Erythroblast (primary cell): ENCODE measurements around the gene IP6K3.
A peak's percentile ranks its signal among the peaks of the same experiment; 100 is the strongest.

Source experiments
- DNase-seq, 2 experiments: peaks; one replicate each; lab custom pipeline; 2025; lab: John Stamatoyannopoulos, UW
- GATA1 ChIP-seq: IDR thresholded peaks from 2 replicates; pipeline ENCODE4 v1.6.1; 2011; ENCODE audit warnings: low read depth, mild to moderate bottlenecking, control low read depth, low read length, moderate library complexity
- POLR2A ChIP-seq: IDR thresholded peaks from 2 replicates; pipeline ENCODE4 v1.6.1; 2011; ENCODE audit warnings: mild to moderate bottlenecking, low read length

The IP6K3 gene

DNA sequence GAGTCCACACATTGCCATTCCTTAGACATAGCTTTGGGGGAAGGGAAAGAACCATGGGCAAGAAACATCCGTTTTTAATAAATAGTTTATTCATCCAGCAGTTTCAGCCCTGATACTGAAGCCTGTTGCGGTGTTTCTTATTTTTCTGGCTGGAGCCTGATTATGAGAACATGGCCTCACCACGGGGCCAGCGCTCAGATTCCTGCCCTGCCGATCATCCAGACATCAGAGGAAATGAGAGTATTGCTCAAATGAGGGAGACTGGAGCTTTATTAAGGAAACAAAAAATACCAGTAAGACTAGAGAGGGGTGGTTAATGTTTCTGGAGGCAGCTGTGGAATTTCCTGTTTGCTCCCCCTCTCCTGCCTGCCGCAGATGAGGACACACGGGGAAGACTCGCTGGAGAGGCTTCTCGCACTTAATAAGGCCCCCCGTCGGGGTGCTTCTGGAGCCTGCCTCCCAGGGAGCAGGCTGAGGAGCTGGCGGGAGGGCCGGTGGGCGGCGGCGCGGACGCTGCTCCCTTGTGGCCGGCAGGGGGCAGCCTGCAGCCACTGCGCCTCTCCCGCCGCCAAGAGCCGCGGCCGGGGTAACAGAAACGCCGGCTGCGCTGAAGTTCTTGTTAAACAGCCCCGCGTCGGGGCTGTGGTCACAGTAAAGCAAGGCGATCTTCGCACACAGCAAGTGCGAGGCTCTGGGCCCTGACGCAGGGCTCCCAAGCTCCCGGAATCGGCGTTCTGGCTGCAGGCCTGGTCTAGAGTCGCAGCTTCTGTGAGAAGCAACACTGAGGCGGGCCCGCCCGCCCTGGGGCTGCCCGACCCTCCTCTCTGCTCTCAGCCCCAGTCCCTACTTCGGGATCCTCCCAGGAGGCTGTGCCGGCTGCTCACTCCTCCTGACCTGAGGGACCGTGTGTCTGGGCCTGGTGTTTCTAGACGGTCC is 24.7 kb upstream of the IP6K3 start:
- TF ChIP-seq POLR2A (no peak), GATA1 (no peak)
- peak; percentile 76 to 83 for DNase-seq

DNA sequence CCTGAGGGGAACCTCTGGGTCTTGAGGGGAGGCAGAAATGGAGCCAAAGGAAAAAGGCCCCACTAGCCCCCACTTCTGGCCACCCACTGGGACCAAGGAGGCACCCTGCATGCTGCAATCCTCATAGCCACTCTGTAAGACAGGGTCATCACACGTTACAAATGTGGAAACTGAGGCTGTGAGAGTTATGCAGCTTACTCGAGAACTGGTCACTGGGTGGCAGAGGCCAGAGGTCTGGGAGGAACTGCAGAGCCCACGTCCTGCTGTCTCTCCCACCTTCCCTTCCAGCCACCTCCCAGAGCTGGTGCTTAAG is 24.1 kb upstream of the IP6K3 start:
- TF ChIP-seq POLR2A (no peak), GATA1 (no peak)
- no peak for DNase-seq

DNA sequence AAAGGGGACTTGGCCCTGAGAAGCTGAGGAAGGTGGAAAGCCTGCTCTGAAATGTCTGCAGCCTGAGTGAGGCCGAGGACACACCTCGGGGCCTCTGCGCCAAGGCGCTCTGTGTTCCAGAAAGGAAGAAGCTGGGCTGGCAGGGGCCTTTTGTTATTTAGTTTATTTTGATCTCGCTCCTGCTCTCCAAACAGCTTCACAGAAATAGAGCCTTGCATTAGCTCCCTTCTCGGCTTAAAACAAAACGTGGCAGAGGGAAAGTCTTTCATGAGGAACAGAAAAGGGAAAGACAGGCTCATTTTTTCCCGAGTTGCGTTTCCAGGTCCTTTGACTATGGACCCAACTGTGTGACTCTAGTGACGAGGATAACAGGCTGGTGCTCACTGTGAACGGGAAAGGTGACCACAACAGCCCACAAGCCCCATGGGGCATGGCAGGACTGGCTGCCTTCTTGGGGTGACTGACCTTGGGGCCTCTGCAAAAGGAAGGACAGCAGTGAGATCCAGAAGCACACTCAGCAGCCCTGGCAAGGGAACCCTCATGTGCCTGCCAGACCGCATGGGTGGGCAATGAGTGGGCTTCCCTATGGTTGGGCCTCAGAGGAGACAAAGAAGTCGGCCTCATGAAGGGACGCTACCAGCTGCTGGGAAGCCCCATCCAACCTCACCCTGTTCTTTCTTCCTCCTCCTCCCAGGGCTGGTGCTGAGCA is 23.6 kb upstream of the IP6K3 start:
- peak; percentile 27 for TF ChIP-seq POLR2A
- TF ChIP-seq GATA1 = no peak
- no peak for DNase-seq

DNA sequence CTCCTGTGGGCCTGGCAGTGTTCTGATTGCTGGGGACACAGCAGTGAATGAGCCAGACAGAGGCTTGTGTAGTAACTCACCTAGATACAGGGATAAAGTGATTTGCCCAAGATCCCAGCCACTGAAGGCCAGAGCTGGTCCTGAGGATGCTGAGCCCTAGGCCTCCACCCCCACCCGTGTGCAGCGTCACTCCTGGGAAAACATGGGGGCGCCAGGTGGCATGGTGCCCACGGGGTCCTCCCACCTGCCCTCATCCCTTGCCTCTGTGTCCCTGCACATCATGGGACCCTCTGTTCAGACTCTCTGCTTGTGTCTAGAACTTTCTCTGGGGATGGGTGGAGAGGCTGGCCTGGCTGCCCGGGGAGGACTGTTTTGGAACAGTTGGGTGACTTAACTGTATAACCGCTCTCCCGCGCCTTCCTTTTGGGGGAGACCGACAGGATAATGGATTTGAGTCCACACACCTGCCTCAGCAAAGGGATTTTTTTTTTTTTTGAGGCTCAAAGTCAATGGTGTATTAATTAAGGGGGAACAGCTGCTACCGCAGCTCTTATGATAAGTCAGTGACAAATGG is 22.6 kb upstream of the IP6K3 start:
- TF ChIP-seq GATA1 = no peak
- no peak for TF ChIP-seq POLR2A
- no peak for DNase-seq

DNA sequence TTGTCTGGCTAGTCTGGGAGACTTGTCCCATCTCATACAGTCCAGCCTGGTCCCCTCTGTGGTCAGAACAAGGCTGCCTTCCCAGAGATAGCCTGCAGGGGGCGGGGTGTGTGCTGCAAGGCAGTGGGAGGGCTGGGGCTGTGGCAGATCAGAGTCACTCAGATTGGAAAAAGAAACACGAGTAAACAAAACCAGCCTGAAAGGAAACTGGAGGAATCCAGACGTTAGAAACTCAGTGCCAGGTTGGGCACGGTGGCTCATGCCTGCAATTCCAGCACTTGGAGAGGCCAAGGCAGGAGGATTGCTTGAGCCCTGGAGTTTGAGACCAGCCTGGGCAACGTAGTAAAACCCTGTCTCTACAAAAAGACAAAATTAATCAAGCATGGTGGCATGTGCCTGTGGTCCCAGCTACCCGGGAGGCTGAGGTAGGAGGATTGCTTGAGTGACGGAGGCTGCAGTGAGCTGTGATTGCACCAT is 22.0 kb upstream of the IP6K3 start:
- TF ChIP-seq GATA1 = no peak
- no peak for TF ChIP-seq POLR2A
- DNase-seq = peak; percentile 61 to 78

DNA sequence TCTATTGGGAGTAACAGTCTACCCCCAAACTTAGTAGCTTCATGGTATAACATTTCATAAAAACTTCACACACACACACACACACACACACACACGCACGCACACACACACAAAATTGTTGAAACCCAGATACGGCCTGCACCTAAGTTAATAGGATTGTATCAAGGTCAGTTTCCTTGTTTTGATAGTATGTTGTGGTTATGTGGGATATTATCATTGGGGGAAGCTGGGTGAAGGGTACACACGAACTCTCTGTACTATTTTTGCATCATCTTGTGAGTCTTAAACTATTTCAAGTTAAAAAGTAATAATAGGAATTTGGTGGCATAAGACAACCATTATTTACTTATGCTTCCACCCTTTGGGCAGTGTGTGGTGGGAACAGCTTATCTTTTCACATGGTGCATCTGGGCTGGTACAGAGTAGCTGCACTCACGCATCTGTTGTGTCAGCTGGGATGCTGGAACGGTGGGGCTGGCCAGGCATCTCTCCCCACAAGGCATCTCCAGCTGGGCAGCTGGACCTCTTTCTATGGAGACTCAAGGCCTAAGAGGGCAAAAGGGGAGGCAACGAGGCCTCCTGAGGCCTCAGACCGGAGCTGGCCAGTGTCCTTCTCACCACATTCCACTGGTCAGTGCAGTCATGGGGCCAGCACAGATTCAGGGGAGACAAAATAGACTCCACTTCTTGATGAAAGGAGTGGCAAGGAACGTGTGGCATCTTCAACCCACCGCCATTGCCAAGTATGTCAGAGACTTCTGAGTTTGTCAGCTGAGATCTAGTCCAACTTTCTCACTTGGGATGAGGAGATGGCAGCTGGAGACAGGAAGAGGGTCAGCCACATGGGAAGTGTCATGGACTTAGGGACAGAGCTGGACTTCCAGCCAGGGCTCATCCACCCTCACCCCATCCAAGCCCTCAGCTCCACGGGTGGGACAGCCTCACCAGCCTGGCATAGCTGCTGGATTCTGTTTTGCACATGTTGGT is 20.5 kb upstream of the IP6K3 start:
- DNase-seq = no peak
- no peak for TF ChIP-seq GATA1
- TF ChIP-seq POLR2A = no peak

DNA sequence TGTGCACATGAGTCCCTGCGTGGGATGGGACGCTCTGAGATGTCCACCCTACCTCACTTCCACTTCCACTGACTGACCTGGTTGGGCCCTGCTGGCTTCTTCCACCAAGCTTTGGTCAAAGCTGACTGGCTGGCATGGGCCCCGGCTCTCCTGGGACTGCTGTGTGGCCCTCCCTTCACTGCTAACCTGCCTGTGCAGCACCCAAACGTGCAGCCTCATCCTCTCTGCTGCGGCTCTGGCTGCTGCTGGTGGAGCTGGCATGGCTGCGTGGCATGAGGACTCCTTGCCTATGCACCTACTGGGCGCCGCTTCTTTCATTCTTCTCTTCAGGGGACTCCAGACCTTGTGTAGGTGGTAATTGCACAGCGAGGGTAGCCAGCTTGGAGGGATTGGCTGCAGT is 18.7 kb upstream of the IP6K3 start:
- TF ChIP-seq POLR2A (no peak), GATA1 (no peak)
- DNase-seq = no peak

DNA sequence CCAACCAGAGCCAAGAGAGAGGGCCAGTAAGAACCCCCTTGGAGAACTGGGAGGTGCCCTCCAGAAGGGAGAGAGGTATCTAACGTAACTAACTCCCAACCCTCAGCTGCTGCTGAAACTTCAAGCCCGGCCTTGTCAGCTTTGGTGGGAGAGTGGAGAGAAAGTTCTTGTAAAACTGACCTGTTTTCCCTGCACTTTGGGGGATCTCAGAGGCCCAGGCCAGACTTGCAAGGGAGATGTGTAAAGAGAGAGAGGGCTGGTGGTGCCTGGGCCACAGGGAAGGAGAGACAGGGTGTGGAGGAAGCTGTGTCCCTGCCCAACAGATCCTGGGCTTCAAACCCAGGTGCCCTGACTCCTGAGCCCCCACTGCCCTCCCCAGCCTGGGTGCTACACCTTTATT is 17.3 kb upstream of the IP6K3 start:
- no peak for DNase-seq
- TF ChIP-seq GATA1 (no peak), POLR2A (no peak)

DNA sequence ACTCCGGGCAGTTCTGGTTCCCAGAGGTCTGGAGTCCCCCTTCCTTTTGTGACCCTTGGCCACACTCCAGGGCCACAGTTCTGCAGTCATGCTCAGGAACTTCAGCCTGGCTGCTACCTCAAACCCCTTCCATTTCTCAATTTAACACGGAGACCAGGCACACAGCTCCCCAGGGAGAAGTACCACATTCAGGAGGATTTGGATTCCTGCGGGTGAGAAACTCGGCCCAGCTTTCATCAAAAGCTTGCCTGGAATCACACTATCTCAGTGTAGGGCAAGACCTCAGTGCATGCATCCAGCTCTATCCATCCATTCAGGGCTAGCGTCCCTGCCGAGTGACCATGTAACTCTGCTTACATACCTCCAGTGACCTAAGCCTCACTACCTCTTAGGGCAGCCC is 16.8 kb upstream of the IP6K3 start:
- no peak for DNase-seq
- TF ChIP-seq GATA1 (no peak), POLR2A (no peak)

DNA sequence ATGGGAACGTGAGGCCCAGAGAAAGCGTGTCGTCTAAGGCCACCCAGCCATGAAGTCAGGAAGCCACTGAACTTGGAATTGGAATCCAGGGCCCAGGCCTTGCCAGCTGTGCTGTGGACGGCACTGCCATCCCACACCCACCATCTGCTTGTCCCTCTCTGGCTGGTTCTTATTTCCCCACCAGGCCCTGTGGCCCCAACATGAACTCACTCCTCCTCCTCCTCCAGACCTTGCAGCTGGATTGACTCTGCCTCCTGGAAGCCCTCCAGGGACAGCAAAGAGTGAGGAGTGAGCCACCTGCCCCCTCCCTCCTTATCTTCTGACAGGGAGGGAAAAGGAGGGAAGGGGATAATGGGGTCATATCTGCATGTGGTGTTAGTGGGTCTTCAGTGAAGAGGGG is 16.0 kb upstream of the IP6K3 start:
- no peak for DNase-seq

DNA sequence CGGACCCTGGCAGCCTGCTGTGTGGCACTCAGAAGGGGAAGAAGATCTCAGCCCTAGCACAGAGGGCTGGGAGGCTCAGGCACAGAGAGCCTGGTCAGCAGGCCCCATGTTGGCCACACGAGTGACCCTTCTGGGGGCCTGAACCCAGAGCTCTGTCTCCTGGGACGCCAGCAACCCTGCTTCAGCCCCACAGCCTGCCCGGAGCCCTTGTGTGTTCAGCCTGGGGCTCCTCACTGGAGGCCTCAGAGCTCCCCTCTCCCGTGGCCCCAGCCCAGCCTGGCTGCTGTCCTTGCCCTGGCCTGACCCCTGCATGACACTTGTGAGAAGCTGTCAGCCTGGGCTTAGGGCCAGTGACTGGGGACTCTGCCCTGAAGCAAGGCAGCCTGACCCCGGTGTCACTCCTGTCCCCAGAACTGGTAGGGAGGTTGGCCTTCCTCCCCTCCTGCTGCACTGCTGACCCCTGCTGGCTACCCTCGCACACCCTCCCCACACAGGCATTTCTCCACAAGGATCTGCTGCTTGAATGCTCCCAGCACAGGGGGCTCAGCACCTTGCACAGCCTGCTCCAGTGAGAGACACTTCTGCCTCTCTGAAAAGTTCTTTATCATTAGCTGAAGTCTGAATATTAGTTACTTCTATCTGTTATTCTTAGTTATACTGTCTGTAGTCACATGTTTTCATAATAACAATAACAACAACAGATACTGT is 15.4 kb upstream of the IP6K3 start:
- peak; percentile 53 to 64 for DNase-seq
- no peak for TF ChIP-seq POLR2A
- TF ChIP-seq GATA1 = no peak

More for the DNA sequence above, 16.0 kb upstream of the IP6K3 start:
- no peak for TF ChIP-seq GATA1
- TF ChIP-seq POLR2A = no peak

DNA sequence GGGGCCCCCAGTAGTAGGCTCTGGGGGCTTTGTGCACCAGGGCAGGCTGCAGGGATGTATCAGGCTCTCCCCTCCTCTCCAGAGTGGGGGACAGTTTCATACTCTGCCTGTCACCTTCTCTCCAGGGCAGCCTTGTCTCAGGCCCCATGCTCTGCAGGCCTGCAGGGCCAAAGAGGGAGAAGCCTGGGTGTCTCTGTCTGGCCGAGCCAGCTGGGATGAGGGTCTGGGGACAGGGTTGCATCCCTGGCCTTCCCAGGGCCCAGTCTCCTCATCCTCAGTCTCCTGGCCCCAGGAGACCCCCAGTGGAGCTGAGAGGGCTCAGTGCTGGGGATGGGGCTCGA is 14.8 kb upstream of the IP6K3 start:
- no peak for DNase-seq
- no peak for TF ChIP-seq GATA1
- no peak for TF ChIP-seq POLR2A
